ENCODE data around the gene PLOD2.

DNA sequence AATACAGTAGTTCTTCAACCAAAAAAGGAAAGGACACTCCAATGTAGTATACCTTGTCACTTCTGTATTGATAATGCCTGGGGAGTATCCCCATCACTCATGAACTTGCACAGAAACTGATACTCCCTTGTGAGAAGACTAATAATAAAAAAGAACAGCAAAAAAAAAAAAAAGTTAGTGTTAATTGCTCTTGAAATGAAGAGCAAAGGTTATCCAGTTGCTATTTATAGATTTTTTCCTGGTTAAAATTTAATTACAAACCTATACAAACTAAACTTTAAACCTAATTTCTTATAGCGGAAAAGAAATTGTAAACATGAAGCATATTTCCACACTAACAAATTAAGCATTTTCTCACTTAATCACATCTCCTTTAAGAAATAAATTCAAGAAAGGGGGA is 6.7 kb downstream of the PLOD2 start:
- TF ChIP-seq, protein P1, sequence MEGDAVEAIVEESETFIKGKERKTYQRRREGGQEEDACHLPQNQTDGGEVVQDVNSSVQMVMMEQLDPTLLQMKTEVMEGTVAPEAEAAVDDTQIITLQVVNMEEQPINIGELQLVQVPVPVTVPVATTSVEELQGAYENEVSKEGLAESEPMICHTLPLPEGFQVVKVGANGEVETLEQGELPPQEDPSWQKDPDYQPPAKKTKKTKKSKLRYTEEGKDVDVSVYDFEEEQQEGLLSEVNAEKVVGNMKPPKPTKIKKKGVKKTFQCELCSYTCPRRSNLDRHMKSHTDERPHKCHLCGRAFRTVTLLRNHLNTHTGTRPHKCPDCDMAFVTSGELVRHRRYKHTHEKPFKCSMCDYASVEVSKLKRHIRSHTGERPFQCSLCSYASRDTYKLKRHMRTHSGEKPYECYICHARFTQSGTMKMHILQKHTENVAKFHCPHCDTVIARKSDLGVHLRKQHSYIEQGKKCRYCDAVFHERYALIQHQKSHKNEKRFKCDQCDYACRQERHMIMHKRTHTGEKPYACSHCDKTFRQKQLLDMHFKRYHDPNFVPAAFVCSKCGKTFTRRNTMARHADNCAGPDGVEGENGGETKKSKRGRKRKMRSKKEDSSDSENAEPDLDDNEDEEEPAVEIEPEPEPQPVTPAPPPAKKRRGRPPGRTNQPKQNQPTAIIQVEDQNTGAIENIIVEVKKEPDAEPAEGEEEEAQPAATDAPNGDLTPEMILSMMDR (IDR thresholded peaks at IDR 0.05), result no peak
- no peak for TF ChIP-seq POLR2A (IDR thresholded peaks at IDR 0.05)
